ENCODE results near the gene SYNGAP1.

The SYNGAP1 gene

DNA sequence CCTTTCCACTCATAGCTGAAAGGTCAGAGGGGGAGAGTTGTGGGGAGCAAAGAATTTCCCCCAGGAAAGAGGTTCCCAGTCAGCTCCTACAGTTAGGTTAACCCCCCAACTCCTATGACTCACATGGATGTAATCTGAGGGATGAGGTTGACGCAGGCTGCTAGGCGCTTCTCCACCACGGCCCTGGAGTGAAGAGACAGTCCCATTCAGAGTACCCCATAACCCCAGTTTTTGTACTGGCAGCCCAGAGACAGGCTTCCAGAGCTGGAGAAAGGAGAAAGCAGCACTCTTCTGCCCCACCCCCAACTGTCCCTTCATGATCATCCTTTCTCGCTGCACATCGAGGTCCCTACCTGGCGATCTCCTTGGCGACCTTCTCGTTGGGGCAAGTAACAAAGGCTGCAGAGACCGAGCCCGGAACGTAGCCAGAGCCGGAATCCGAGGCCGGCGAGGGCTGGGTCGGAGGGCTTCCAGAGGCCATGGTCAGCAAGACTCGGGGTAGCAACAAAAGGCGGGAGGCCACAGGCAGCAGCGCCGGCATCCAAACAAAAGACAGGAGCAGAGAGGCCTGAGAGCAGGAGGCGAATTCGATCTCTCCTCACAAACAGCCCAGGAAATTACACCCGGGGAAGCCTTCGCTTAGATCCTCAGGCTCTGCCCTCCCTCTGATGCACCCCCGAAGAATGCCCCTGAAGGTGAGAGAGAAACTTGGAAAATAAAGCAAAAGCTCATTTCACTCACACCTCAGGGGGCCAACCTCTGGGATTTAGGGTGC lies 2.5 kb upstream of the SYNGAP1 start:
- H3K27ac ChIP-seq (ENCODE audit: low read depth, low read length) = peak overlapping the region; percentile 68
- H3K4ac ChIP-seq (ENCODE audit: low read depth, low read length) = peak overlapping the region; percentile 90
- peak overlapping the region; percentile 92 for H3K4me2 ChIP-seq (ENCODE audit: low read length)
- peak overlapping the region; percentile 65 for H2BK5ac ChIP-seq (ENCODE audit: low read depth, low read length, poor library complexity)
- H3K27me3 ChIP-seq (ENCODE audit: insufficient read depth, low read length) = no peaks in the 10 kb centered on the region
- H3K36me3 ChIP-seq (ENCODE audit: control insufficient read depth in 1 of 2, insufficient read depth in 2 of 2, low read length in 2 of 2) = peaks cover 36 to 40% of the 10 kb centered on the region in 2 experiments
- no CpG with 5 or more reads among the region's 25 CpGs for WGBS (ENCODE audit: extremely low coverage, insufficient coverage, insufficient read length)
- H4K8ac ChIP-seq (ENCODE audit: low read depth, low read length) = peak overlapping the region; percentile 86
- peak overlapping the region; percentile 79 for H4K12ac ChIP-seq (ENCODE audit: low read depth, low read length)
- H3K79me2 ChIP-seq (ENCODE audit: control insufficient read depth, insufficient read depth, low read length, poor library complexity) = peaks cover 8% of the 10 kb centered on the region
- DNase-seq = peak in 1 of 2 donors; percentile 57
- peaks cover 17% of the 10 kb centered on the region for H3K79me1 ChIP-seq (ENCODE audit: low read length)
- H3K23ac ChIP-seq (ENCODE audit: low read length) = no peak overlapping the region
- no peak overlapping the region for H2BK12ac ChIP-seq (ENCODE audit: low read length)
- peak overlapping the region; percentile 97 for H2AK5ac ChIP-seq (ENCODE audit: low read length)
- peak overlapping the region; percentile 78 for H3K9ac ChIP-seq (ENCODE audit: low read length)
- H3K9me3 ChIP-seq (ENCODE audit: insufficient read depth, low read depth, low read length) = no peaks in the 10 kb centered on the region
- H2BK120ac ChIP-seq (ENCODE audit: insufficient read depth, low read length, poor library complexity) = peak overlapping the region; percentile 20
- H3K14ac ChIP-seq (ENCODE audit: low read length) = peak overlapping the region; percentile 92
- peak overlapping the region; percentile 24 for H2AFZ ChIP-seq (ENCODE audit: insufficient read depth, low read length, poor library complexity)
- peaks cover 17 to 24% of the 10 kb centered on the region in 2 experiments for H3K4me1 ChIP-seq (ENCODE audit: control insufficient read depth in 1 of 2, insufficient read depth in 2 of 2, low read length in 2 of 2)
- peak overlapping the region; percentile 89 for H4K91ac ChIP-seq (ENCODE audit: low read depth, low read length)
- peak overlapping the region; percentile 87 for H3K18ac ChIP-seq (ENCODE audit: low read length)
- H3K4me3 ChIP-seq (ENCODE audit: low read depth, low read length) = peak overlapping the region; percentile 77

DNA sequence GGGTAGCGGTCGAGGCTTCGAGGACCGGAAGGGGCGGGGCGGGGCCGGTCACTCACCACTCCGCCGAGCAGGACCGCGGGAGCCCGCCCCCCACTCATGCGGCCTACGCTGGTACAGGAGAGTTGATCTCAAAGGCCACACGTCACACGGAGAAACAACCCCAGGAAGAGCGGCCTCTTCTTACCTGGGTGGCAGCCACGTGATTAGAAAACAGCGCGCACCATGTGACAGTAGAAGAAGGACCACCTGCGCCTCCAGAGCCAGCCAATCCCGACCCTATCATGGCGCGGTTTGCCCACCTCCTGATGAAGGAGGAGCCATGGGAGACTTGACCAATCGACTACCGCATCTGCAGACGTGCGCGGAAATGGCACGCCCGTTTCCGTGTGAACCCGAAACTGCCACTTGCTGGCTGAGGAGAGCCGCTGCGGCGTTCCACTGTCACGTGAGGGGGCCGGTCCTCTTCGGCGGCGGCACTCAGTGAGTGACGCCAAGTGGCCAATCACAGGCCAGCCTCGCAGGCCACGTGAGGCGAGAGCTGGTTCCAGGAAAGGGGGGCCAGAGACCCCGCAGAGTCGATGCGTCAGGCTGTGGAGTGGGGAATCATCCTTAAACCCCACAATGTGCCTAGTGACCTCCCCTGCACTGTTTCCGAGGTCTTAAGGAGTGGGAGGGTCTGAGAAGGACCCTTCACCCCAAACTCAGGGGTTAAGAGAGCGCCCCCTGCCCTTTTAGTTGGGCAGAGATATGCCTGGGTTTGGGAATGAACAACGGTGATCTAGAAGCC lies 1.8 kb upstream of the SYNGAP1 start, which contains the start of gene CUTA:
Gene CUTA, minus strand, starts transcription at position 205 of the 787 bp plus-strand sequence. Its CDS starts 107 bp downstream, at position 98.
- H3K23ac ChIP-seq (ENCODE audit: low read length) = no peak within 1 kb of the TSS
- H2BK5ac ChIP-seq (ENCODE audit: low read depth, low read length, poor library complexity) = peak within 1 kb of the TSS; percentile 65
- peak within 1 kb of the TSS; percentile 92 for H3K4me2 ChIP-seq (ENCODE audit: low read length)
- peak within 1 kb of the TSS; percentile 86 for H4K8ac ChIP-seq (ENCODE audit: low read depth, low read length)
- H2AFZ ChIP-seq (ENCODE audit: insufficient read depth, low read length, poor library complexity) = peak within 1 kb of the TSS; percentile 66
- H3K4me3 ChIP-seq (ENCODE audit: low read depth, low read length) = peak within 1 kb of the TSS; percentile 77
- peak; percentile 99 to 100 for DNase-seq
- peak within 1 kb of the TSS; percentile 90 for H3K4ac ChIP-seq (ENCODE audit: low read depth, low read length)
- peaks cover 17 to 24% of the 10 kb centered on the region in 2 experiments for H3K4me1 ChIP-seq (ENCODE audit: control insufficient read depth in 1 of 2, insufficient read depth in 2 of 2, low read length in 2 of 2)
- peak within 1 kb of the TSS; percentile 63 for H2BK120ac ChIP-seq (ENCODE audit: insufficient read depth, low read length, poor library complexity)
- H3K27me3 ChIP-seq (ENCODE audit: insufficient read depth, low read length) = no peaks in the 10 kb centered on the region
- peak within 1 kb of the TSS; percentile 83 for H3K9ac ChIP-seq (ENCODE audit: low read length)
- H4K91ac ChIP-seq (ENCODE audit: low read depth, low read length) = peak within 1 kb of the TSS; percentile 89
- H2BK12ac ChIP-seq (ENCODE audit: low read length) = peak within 1 kb of the TSS; percentile 29
- peaks cover 30 to 32% of the 10 kb centered on the region in 2 experiments for H3K36me3 ChIP-seq (ENCODE audit: control insufficient read depth in 1 of 2, insufficient read depth in 2 of 2, low read length in 2 of 2)
- H3K9me3 ChIP-seq (ENCODE audit: insufficient read depth, low read depth, low read length) = no peaks in the 10 kb centered on the region
- H3K18ac ChIP-seq (ENCODE audit: low read length) = peak within 1 kb of the TSS; percentile 87
- H3K27ac ChIP-seq (ENCODE audit: low read depth, low read length) = peak within 1 kb of the TSS; percentile 85
- H3K79me1 ChIP-seq (ENCODE audit: low read length) = peaks cover 17% of the 10 kb centered on the region
- peak within 1 kb of the TSS; percentile 92 for H3K14ac ChIP-seq (ENCODE audit: low read length)
- peak within 1 kb of the TSS; percentile 79 for H4K12ac ChIP-seq (ENCODE audit: low read depth, low read length)
- peak within 1 kb of the TSS; percentile 97 for H2AK5ac ChIP-seq (ENCODE audit: low read length)
- peaks cover 8% of the 10 kb centered on the region for H3K79me2 ChIP-seq (ENCODE audit: control insufficient read depth, insufficient read depth, low read length, poor library complexity)
- no CpG with 5 or more reads among the region's 51 CpGs for WGBS (ENCODE audit: extremely low coverage, insufficient coverage, insufficient read length)

DNA sequence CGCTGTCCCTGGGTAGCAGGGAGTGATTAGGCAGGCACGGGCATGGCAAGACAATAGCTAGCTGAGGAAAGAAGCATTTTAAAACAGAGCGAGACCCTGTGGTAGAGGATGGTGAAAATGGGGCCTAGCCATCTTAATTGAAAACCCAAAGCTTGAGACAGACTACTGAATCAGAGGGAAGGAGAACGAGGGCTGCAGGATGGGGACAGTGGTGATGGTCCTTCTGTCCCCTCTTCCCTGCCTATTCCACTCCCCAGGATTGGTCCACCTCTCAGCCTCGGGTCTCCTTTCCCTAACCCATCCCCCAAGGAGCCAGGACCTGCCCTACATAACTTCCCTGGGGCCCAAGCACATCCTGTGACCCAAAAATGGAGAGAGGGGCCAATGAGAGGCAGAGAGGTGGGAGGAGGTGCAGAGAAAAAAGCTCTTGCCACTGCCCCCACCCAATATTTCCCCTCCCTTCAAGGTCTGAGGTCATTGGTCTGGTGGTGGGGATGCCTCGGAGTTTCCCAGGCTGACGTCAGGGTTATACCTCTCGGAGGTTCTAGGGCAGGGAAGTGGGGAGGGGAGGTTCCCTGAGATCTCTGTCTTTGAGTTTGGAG lies 1.1 kb upstream of the SYNGAP1 start:
- Histone ChIP-seq H3K4me2 (ENCODE audit: low read length) (peak overlapping the region; percentile 87), H2AK5ac (ENCODE audit: low read length) (peak overlapping the region; percentile 29), H2BK12ac (ENCODE audit: low read length) (peak overlapping the region; percentile 29), H3K27me3 (ENCODE audit: insufficient read depth, low read length) (no peaks in the 10 kb centered on the region), H2BK5ac (ENCODE audit: low read depth, low read length, poor library complexity) (peak overlapping the region; percentile 2), H2BK120ac (ENCODE audit: insufficient read depth, low read length, poor library complexity) (peak overlapping the region; percentile 63), H3K9me3 (ENCODE audit: insufficient read depth, low read depth, low read length) (no peaks in the 10 kb centered on the region), H3K9ac (ENCODE audit: low read length) (peak overlapping the region; percentile 83), H4K8ac (ENCODE audit: low read depth, low read length) (peak overlapping the region; percentile 67), H3K14ac (ENCODE audit: low read length) (peak overlapping the region; percentile 22), H3K79me2 (ENCODE audit: control insufficient read depth, insufficient read depth, low read length, poor library complexity) (peaks cover 8% of the 10 kb centered on the region), H4K12ac (ENCODE audit: low read depth, low read length) (peak overlapping the region; percentile 68), H4K91ac (ENCODE audit: low read depth, low read length) (peak overlapping the region; percentile 76), H2AFZ (ENCODE audit: insufficient read depth, low read length, poor library complexity) (peak overlapping the region; percentile 30), H3K27ac (ENCODE audit: low read depth, low read length) (peak overlapping the region; percentile 85), H3K4ac (ENCODE audit: low read depth, low read length) (peak overlapping the region; percentile 3), H3K36me3 (ENCODE audit: control insufficient read depth in 1 of 2, insufficient read depth in 2 of 2, low read length in 2 of 2) (peaks cover 24 to 25% of the 10 kb centered on the region in 2 experiments), H3K18ac (ENCODE audit: low read length) (peak overlapping the region; percentile 22), H3K79me1 (ENCODE audit: low read length) (peaks cover 17% of the 10 kb centered on the region), H3K4me3 (ENCODE audit: low read depth, low read length) (no peak overlapping the region), H3K4me1 (ENCODE audit: control insufficient read depth in 1 of 2, insufficient read depth in 2 of 2, low read length in 2 of 2) (peaks cover 17 to 24% of the 10 kb centered on the region in 2 experiments), H3K23ac (ENCODE audit: low read length) (no peak overlapping the region)
- WGBS (ENCODE audit: extremely low coverage, insufficient coverage, insufficient read length) = no CpG with 5 or more reads among the region's 8 CpGs
- DNase-seq = no peak

Data from trophoblast cell (in vitro differentiated cells and primary cell).